Hepatocyte (in vitro differentiated cells): ENCODE measurements around the gene GOT1.

Experiments used
- CTCF ChIP-seq: fragments of 200-600 bp; sonication (generic); IDR thresholded peaks from 2 replicates; pipeline ENCODE4 v1.5.1; 2016; ENCODE audit warnings: antibody characterized with exemption, mild to moderate bottlenecking; ENCODE audit not compliant: poor library complexity
- EZH2phosphoT487 ChIP-seq: fragments of 200-600 bp; sonication (generic); IDR thresholded peaks from one replicate; pipeline ENCODE4 v1.6.1; 2018; ENCODE audit warnings: antibody characterized with exemption, mild to moderate bottlenecking, low read depth, moderate library complexity; ENCODE audit not compliant: unreplicated experiment, severe bottlenecking

GRCh38 chr10:99432047-99432446 lies 1.6 kb upstream of the GOT1 start:
- no peak for TF ChIP-seq CTCF
- no peak for TF ChIP-seq EZH2phosphoT487
